ENCODE results near the gene TULP1. TPM values are rescaled to one million over a fixed set of nuclear protein-coding genes. Genes with fewer than 3 reads are reported as not detected.

Gene TULP1
- total and polyA plus RNA-seq, 2 of the 13 experiments (the other 11 are each of a cell fraction or from before 2014, with no cell fraction given), result not detected

- TF ChIP-seq PAF1 (CRISPR knock-in tag; IDR thresholded peaks at IDR 0.05) (peak; percentile 34; the same call in 1 of the 2 replicates), RBM22 (optimal IDR thresholded peaks at IDR 0.05; ENCODE audit: low read length) (peak; percentile 77), ZNF878 (CRISPR knock-in tag; IDR thresholded peaks at IDR 0.05) (0 out of 2 replicates have a peak, but pooled peaks have one; percentile 1), KLF16 (CRISPR knock-in tag; IDR thresholded peaks at IDR 0.05) (0 out of 4 replicates have a peak, but pooled peaks of 1 of the 2 experiments have one; percentile 4), NFIC (IDR thresholded peaks at IDR 0.05; ENCODE audit: low read length) (peak; percentile 33; the same call in 1 of the 2 replicates), ZNF772 (CRISPR knock-in tag; IDR thresholded peaks at IDR 0.05) (no peak), PHF5A (CRISPR knock-in tag; IDR thresholded peaks at IDR 0.05; ENCODE audit: low read depth, unreplicated experiment) (no peak), CHCHD3 (CRISPR knock-in tag; IDR thresholded peaks at IDR 0.05) (no peak), MBD4 (IDR thresholded peaks at IDR 0.05; ENCODE audit: borderline replicate concordance, low read length) (0 out of 2 replicates have a peak, but pooled peaks have one; percentile 33), ZNF761 (CRISPR knock-in tag; conservative IDR thresholded peaks at IDR 0.05) (no peak), ZNF562 (CRISPR knock-in tag; IDR thresholded peaks at IDR 0.05; ENCODE audit: borderline replicate concordance) (no peak), PHB2 (IDR thresholded peaks at IDR 0.05; ENCODE audit: partially characterized antibody) (no peak), THAP9 (CRISPR knock-in tag; IDR thresholded peaks at IDR 0.05; ENCODE audit: borderline replicate concordance) (no peak), POLR2G (IDR thresholded peaks at IDR 0.05; ENCODE audit: low read depth, low read length) (0 out of 2 replicates have a peak, but pooled peaks have one; percentile 45), PHF21A (CRISPR knock-in tag; IDR thresholded peaks at IDR 0.05) (0 out of 2 replicates have a peak, but pooled peaks have one; percentile 18), ZBTB33 (CRISPR knock-in tag; IDR thresholded peaks at IDR 0.05) (no peak), POLR2A (IDR thresholded peaks at IDR 0.05; ENCODE audit: insufficient read depth in 1 of 2, low read depth in 2 of 2, low read length in 2 of 2) (peak in 1 of 2 experiments; percentile 69; a peak in 2 of 4 replicates), KMT2A (CRISPR knock-in tag; IDR thresholded peaks at IDR 0.05) (no peak), MAFG (CRISPR knock-in tag; IDR thresholded peaks at IDR 0.05) (no peak), ARNT (IDR thresholded peaks at IDR 0.05) (no peak), HDAC2 (CRISPR knock-in tag; IDR thresholded peaks at IDR 0.05) (no peak), ZNF678 (CRISPR knock-in tag; IDR thresholded peaks at IDR 0.05) (no peak), ZNF451 (CRISPR knock-in tag; IDR thresholded peaks at IDR 0.05) (no peak), ZNF329 (CRISPR knock-in tag; IDR thresholded peaks at IDR 0.05; ENCODE audit: low read depth) (no peak)
- TF ChIP-seq, protein P1, sequence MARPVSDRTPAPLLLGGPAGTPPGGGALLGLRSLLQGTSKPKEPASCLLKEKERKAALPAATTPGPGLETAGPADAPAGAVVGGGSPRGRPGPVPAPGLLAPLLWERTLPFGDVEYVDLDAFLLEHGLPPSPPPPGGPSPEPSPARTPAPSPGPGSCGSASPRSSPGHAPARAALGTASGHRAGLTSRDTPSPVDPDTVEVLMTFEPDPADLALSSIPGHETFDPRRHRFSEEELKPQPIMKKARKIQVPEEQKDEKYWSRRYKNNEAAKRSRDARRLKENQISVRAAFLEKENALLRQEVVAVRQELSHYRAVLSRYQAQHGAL (CRISPR knock-in tag; IDR thresholded peaks at IDR 0.05; ENCODE audit: not compliant biosample characterization), result no peak
- TF ChIP-seq, protein P2, sequence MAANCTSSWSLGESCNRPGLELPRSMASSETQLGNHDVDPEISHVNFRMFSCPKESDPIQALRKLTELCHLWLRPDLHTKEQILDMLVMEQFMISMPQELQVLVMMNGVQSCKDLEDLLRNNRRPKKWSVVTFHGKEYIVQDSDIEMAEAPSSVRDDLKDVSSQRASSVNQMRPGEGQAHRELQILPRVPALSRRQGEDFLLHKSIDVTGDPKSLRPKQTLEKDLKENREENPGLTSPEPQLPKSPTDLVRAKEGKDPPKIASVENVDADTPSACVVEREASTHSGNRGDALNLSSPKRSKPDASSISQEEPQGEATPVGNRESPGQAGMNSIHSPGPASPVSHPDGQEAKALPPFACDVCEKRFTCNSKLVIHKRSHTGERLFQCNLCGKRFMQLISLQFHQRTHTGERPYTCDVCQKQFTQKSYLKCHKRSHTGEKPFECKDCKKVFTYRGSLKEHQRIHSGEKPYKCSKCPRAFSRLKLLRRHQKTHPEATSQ (CRISPR knock-in tag; IDR thresholded peaks at IDR 0.05; ENCODE audit: borderline replicate concordance), result no peak
Observed at GRCh38 chr6:35470663-35471120, 42.0 kb downstream of the TULP1 start (continued).
